LoVo (cell line): Measurements from ENCODE around the gene ARHGAP20.

Experiments
- DNase-seq: peaks from one replicate; pipeline ENCODE4 v3.0.0-alpha.2; 2016; ENCODE audit warnings: low spot score

Gene ARHGAP20

GRCh38 chr11:110527146-110527545 is 185.1 kb downstream of the ARHGAP20 start:
- DNase-seq = no peak
